Adrenal gland (tissue), 5 donors: ENCODE measurements around the gene RHOH.

Source experiments
- POLR2A ChIP-seq, 2 donors: fragments of 450-650 bp; IDR thresholded peaks; one replicate each; pipeline ENCODE4 v1.6.1; 2017; ENCODE audit warnings: antibody characterized with exemption in 2 of 2, mild to moderate bottlenecking in 2 of 2, moderate library complexity in 1 of 2
- TF ChIP-seq, protein P1 (sequence below), 6 experiments: fragments of 450-650 bp in 4 of 6; fragments of 200-600 bp in 2 of 6; sonication (generic) in 1 of 6; IDR thresholded peaks; 1 replicate in 5 of 6; 2 replicates in 1 of 6; pipeline versions ENCODE4 v1.5.1 to v1.8.0; 2016 to 2021; ENCODE audit warnings: antibody characterized with exemption in 6 of 6, mild to moderate bottlenecking in 2 of 6, moderate library complexity in 1 of 6
- donor health status: DM: no; HTN: no; CAD: no.

GRCh38 chr4:40281099-40281498, 84.3 kb downstream of the RHOH start:
- TF ChIP-seq, protein P1, sequence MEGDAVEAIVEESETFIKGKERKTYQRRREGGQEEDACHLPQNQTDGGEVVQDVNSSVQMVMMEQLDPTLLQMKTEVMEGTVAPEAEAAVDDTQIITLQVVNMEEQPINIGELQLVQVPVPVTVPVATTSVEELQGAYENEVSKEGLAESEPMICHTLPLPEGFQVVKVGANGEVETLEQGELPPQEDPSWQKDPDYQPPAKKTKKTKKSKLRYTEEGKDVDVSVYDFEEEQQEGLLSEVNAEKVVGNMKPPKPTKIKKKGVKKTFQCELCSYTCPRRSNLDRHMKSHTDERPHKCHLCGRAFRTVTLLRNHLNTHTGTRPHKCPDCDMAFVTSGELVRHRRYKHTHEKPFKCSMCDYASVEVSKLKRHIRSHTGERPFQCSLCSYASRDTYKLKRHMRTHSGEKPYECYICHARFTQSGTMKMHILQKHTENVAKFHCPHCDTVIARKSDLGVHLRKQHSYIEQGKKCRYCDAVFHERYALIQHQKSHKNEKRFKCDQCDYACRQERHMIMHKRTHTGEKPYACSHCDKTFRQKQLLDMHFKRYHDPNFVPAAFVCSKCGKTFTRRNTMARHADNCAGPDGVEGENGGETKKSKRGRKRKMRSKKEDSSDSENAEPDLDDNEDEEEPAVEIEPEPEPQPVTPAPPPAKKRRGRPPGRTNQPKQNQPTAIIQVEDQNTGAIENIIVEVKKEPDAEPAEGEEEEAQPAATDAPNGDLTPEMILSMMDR (IDR thresholded peaks at IDR 0.05): no peak
- no peak for TF ChIP-seq POLR2A (IDR thresholded peaks at IDR 0.05)
